ENCODE results near the gene SLC16A13. TPM values are rescaled to one million over a fixed set of nuclear protein-coding genes. Genes with fewer than 3 reads are reported as not detected.

SLC16A13 gene
- total RNA-seq, 1 experiment from 2014 or later: 8.7 TPM

GRCh38 chr17:7080456-7081041, 44.7 kb downstream of the SLC16A13 start:
- DNase-seq: no peak
- Mint-ChIP-seq H3K9me3 (ENCODE audit: unreplicated experiment) (no peaks in the 10 kb centered on the region), H3K4me3 (ENCODE audit: unreplicated experiment) (no peak overlapping the region), H3K27me3 (ENCODE audit: insufficient read depth, unreplicated experiment) (no peaks in the 10 kb centered on the region), H3K27ac (ENCODE audit: unreplicated experiment) (no peak overlapping the region), H3K36me3 (ENCODE audit: insufficient read depth, unreplicated experiment) (peaks cover 6% of the 10 kb centered on the region), H3K4me1 (ENCODE audit: low read depth, unreplicated experiment) (peaks cover 6% of the 10 kb centered on the region)
- BruUV-seq (replicated peaks): no TSS peak
- POLR2A ChIA-PET: no interaction called here
- H3K4me3 ChIP-seq (ENCODE audit: low read depth, low read length): no peak overlapping the region
- no peaks in the 10 kb centered on the region for H3K27me3 ChIP-seq (replicated peaks; ENCODE audit: control insufficient read depth, insufficient read depth, low read length)
- H3K36me3 ChIP-seq (ENCODE audit: control insufficient read depth, insufficient read depth, low read length): no peaks in the 10 kb centered on the region
- intact Hi-C loops (cut with micrococcal nuclease; ENCODE audit: unreplicated experiment): no loop called here
- no peaks in the 10 kb centered on the region for H3K4me1 ChIP-seq
- TF ChIP-seq CTCF (IDR thresholded peaks at IDR 0.05; ENCODE audit: insufficient read depth in 1 of 2, low read depth in 1 of 2, low read length in 1 of 2, severe bottlenecking in 1 of 2, unreplicated experiment in 1 of 2): no peak
- no peaks in the 10 kb centered on the region for H3K9me3 ChIP-seq
- CTCF ChIA-PET: no interaction called here

DNA sequence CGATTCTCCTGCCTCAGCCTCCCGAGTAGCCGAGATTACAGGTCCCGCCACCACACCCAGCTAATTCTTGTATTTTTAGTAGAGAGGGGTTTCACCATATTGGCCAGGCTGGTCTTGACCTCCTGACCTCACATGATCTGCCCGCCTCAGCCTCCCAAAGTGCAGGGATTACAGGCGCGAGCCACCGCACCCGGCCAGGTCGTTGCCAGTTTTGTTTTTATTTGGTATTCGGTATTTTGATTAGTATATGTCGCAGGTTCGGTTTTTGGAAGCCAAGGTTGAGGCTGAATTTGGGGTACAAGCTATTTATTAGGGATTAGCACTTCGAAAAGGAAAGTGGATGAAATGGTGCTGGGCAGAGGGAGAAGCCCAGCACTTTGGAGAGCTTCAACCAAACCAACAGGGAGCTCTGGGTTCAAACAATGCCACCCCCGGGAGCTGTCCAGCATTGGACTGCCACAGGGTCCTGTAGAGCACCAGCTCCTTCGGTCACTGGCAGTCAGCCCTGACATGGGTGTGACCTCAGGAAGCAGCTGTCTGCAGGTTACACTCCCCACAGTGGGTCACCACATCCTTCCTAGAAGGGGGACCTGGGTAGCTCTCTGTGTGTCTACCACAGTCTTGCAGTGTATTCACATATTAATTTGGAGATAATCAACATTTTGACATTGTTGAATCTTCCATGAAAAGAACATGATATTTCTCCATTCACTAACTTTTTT, 45.7 kb downstream of the SLC16A13 start:
- H3K27me3 ChIP-seq (replicated peaks; ENCODE audit: control insufficient read depth, insufficient read depth, low read length): no peaks in the 10 kb centered on the region
- H3K4me1 Mint-ChIP-seq (ENCODE audit: low read depth, unreplicated experiment): peaks cover 6% of the 10 kb centered on the region
- CTCF ChIA-PET: no interaction called here

DNA sequence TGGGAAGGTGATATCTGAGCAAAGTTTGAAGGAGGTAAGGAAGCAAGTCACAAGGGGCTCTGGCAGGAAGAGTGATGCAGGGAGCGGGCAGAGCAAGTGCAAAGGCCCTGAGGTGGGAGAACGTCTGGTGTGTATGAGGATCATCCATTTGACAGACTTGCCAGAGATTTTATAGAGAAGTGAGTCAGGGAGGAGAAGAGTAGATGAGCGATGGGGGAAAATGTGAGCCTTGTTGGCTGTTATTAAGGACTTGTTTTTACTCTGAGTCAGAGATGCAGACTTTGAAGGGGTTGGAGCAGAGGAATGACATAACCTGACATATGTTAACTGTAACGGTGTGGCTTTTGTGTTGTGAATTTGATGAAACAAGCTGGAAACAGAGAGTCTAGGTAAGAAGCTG, 47.8 kb downstream of the SLC16A13 start:
- Mint-ChIP-seq H3K27ac (ENCODE audit: unreplicated experiment) (no peak overlapping the region), H3K9me3 (ENCODE audit: unreplicated experiment) (no peaks in the 10 kb centered on the region), H3K27me3 (ENCODE audit: insufficient read depth, unreplicated experiment) (no peaks in the 10 kb centered on the region), H3K4me3 (ENCODE audit: unreplicated experiment) (no peak overlapping the region), H3K36me3 (ENCODE audit: insufficient read depth, unreplicated experiment) (peaks cover 6% of the 10 kb centered on the region), H3K4me1 (ENCODE audit: low read depth, unreplicated experiment) (peaks cover 16% of the 10 kb centered on the region)
- Histone ChIP-seq H3K9me3 (no peaks in the 10 kb centered on the region), H3K4me3 (ENCODE audit: low read depth, low read length) (no peak overlapping the region), H3K36me3 (ENCODE audit: control insufficient read depth, insufficient read depth, low read length) (no peaks in the 10 kb centered on the region), H3K4me1 (peaks cover 5% of the 10 kb centered on the region; the same call in 1 of the 2 replicates), H3K27me3 (replicated peaks; ENCODE audit: control insufficient read depth, insufficient read depth, low read length) (no peaks in the 10 kb centered on the region)
- ChIA-PET POLR2A (no interaction called here), CTCF (no interaction called here)
- no peak for TF ChIP-seq CTCF (IDR thresholded peaks at IDR 0.05; ENCODE audit: insufficient read depth in 1 of 2, low read depth in 1 of 2, low read length in 1 of 2, severe bottlenecking in 1 of 2, unreplicated experiment in 1 of 2)
- intact Hi-C loops (cut with micrococcal nuclease; ENCODE audit: unreplicated experiment): no loop called here
- no TSS peak for BruUV-seq (replicated peaks)
- no peak for DNase-seq

More for the DNA sequence above, 45.7 kb downstream of the SLC16A13 start:
- H3K4me1 ChIP-seq: no peaks in the 10 kb centered on the region
- peaks cover 6% of the 10 kb centered on the region for H3K36me3 Mint-ChIP-seq (ENCODE audit: insufficient read depth, unreplicated experiment)
- no peaks in the 10 kb centered on the region for H3K27me3 Mint-ChIP-seq (ENCODE audit: insufficient read depth, unreplicated experiment)
- no peak for TF ChIP-seq CTCF (IDR thresholded peaks at IDR 0.05; ENCODE audit: insufficient read depth in 1 of 2, low read depth in 1 of 2, low read length in 1 of 2, severe bottlenecking in 1 of 2, unreplicated experiment in 1 of 2)
- no TSS peak for BruUV-seq (replicated peaks)
- no peak overlapping the region for H3K4me3 ChIP-seq (ENCODE audit: low read depth, low read length)
- intact Hi-C loops (cut with micrococcal nuclease; ENCODE audit: unreplicated experiment): no loop called here
- no peaks in the 10 kb centered on the region for H3K36me3 ChIP-seq (ENCODE audit: control insufficient read depth, insufficient read depth, low read length)
- no peak for DNase-seq
- no peak overlapping the region for H3K4me3 Mint-ChIP-seq (ENCODE audit: unreplicated experiment)
- no peaks in the 10 kb centered on the region for H3K9me3 Mint-ChIP-seq (ENCODE audit: unreplicated experiment)
- H3K27ac Mint-ChIP-seq (ENCODE audit: unreplicated experiment): no peak overlapping the region
- POLR2A ChIA-PET: no interaction called here
- no peaks in the 10 kb centered on the region for H3K9me3 ChIP-seq

Measured in Caco-2 (cell line).